ENCODE measurements around the gene OVOL3. TPM values are rescaled to one million over a fixed set of nuclear protein-coding genes. Genes with fewer than 3 reads are reported as not detected.
"Not testable (repeated sequence)": the region's sequence is repeated elsewhere in the genome, so short reads cannot be mapped to it uniquely, and the experiment has no call there.

Gene OVOL3
- total RNA-seq, result not detected

- POLR2A ChIA-PET, result no interaction called here
- Mint-ChIP-seq H3K4me1 (peaks cover 15% of the 10 kb centered on the region), H3K9me3 (no peaks in the 10 kb centered on the region), H3K4me3 (no peak within 1 kb of the TSS), H3K27me3 (no peaks in the 10 kb centered on the region), H3K36me3 (peaks cover 14% of the 10 kb centered on the region), H3K27ac (no peak within 1 kb of the TSS)
- ATAC-seq (ENCODE audit: low read depth) (no peak), DNase-seq (no peak)
Measured at GRCh38 chr19:36110487-36111199, at the start of gene OVOL3. Gene OVOL3 (plus strand): TSS chr19:36111143. CDS start chr19:36111203, 60 bp downstream.

- no peaks in the 10 kb centered on the region for H3K27me3 Mint-ChIP-seq
- no peak overlapping the region for H3K27ac Mint-ChIP-seq
- peaks cover 26% of the 10 kb centered on the region for H3K36me3 Mint-ChIP-seq
- H3K4me1 Mint-ChIP-seq, result peaks cover 13% of the 10 kb centered on the region
- POLR2A ChIA-PET, result interaction anchor here (0.6 kb wide), 1 partner anchor 25 kb away, joined by 5 read pairs; no protein-coding TSS in a partner anchor
- no peaks in the 10 kb centered on the region for H3K9me3 Mint-ChIP-seq
- DNase-seq (no peak), ATAC-seq (ENCODE audit: low read depth) (no peak)
- H3K4me3 Mint-ChIP-seq, result no peak overlapping the region
Measured at GRCh38 chr19:36061367-36061766, 49.6 kb upstream of the OVOL3 start.

- H3K9me3 Mint-ChIP-seq, result no peaks in the 10 kb centered on the region
- H3K36me3 Mint-ChIP-seq, result peaks cover 28% of the 10 kb centered on the region
- no peaks in the 10 kb centered on the region for H3K27me3 Mint-ChIP-seq
- no peak overlapping the region for H3K27ac Mint-ChIP-seq
- POLR2A ChIA-PET, result no interaction called here
- no peak overlapping the region for H3K4me3 Mint-ChIP-seq
- peaks cover 2% of the 10 kb centered on the region for H3K4me1 Mint-ChIP-seq
- DNase-seq, result no peak
- ATAC-seq (ENCODE audit: low read depth), result no peak
Measured at GRCh38 chr19:36064826-36065225, 46.1 kb upstream of the OVOL3 start.

GRCh38 chr19:36067681-36068080 lies 43.3 kb upstream of the OVOL3 start:
- H3K9me3 Mint-ChIP-seq, result no peaks in the 10 kb centered on the region
- peaks cover 1% of the 10 kb centered on the region for H3K4me1 Mint-ChIP-seq
- ATAC-seq (ENCODE audit: low read depth) (no peak), DNase-seq (no peak)
- H3K27me3 Mint-ChIP-seq, result no peaks in the 10 kb centered on the region
- no peak overlapping the region for H3K27ac Mint-ChIP-seq
- POLR2A ChIA-PET, result interaction anchor here (0.6 to 1.1 kb wide), 2 partner anchors 14 to 239 kb away, joined by 4 read pairs; partner anchors contain the start of gene THAP8
- H3K4me3 Mint-ChIP-seq, result no peak overlapping the region
- H3K36me3 Mint-ChIP-seq, result peaks cover 36% of the 10 kb centered on the region

- ATAC-seq (ENCODE audit: low read depth); H3K27ac Mint-ChIP-seq: not testable (repeated sequence)
Measured at GRCh38 chr19:36068810-36069499, 42.0 kb upstream of the OVOL3 start.

GRCh38 chr19:36072081-36072480 lies 38.9 kb upstream of the OVOL3 start:
- no peak overlapping the region for H3K4me3 Mint-ChIP-seq
- H3K27ac Mint-ChIP-seq, result no peak overlapping the region
- no peaks in the 10 kb centered on the region for H3K9me3 Mint-ChIP-seq
- ATAC-seq (ENCODE audit: low read depth), result no peak
- POLR2A ChIA-PET, result no interaction called here
- no peak for DNase-seq
- H3K36me3 Mint-ChIP-seq, result peaks cover 33% of the 10 kb centered on the region
- no peaks in the 10 kb centered on the region for H3K27me3 Mint-ChIP-seq
- peaks cover 1% of the 10 kb centered on the region for H3K4me1 Mint-ChIP-seq

More at GRCh38 chr19:36068810-36069499, 42.0 kb upstream of the OVOL3 start:
- POLR2A ChIA-PET, H3K9me3 Mint-ChIP-seq, H3K4me1 Mint-ChIP-seq, DNase-seq, H3K27me3 Mint-ChIP-seq, H3K4me3 Mint-ChIP-seq: not testable (repeated sequence)
- peaks cover 36% of the 10 kb centered on the region for H3K36me3 Mint-ChIP-seq

GRCh38 chr19:36073121-36073876 lies 37.6 kb upstream of the OVOL3 start:
- ATAC-seq (ENCODE audit: low read depth) (no peak), DNase-seq (no peak)
- Mint-ChIP-seq H3K36me3 (peaks cover 26% of the 10 kb centered on the region), H3K4me3 (no peak overlapping the region), H3K4me1 (peaks cover 1% of the 10 kb centered on the region), H3K27ac (no peak overlapping the region), H3K9me3 (no peaks in the 10 kb centered on the region), H3K27me3 (no peaks in the 10 kb centered on the region)
- POLR2A ChIA-PET, result no interaction called here

- Mint-ChIP-seq H3K4me1 (no peaks in the 10 kb centered on the region), H3K9me3 (no peaks in the 10 kb centered on the region), H3K27me3 (no peaks in the 10 kb centered on the region), H3K4me3 (no peak overlapping the region), H3K36me3 (peaks cover 41% of the 10 kb centered on the region), H3K27ac (no peak overlapping the region)
- DNase-seq (no peak), ATAC-seq (ENCODE audit: low read depth) (no peak)
- POLR2A ChIA-PET, result no interaction called here
Measured at GRCh38 chr19:36079389-36079945, 31.5 kb upstream of the OVOL3 start.

- Mint-ChIP-seq H3K27me3 (no peaks in the 10 kb centered on the region), H3K4me3 (no peak overlapping the region), H3K27ac (no peak overlapping the region), H3K4me1 (no peaks in the 10 kb centered on the region), H3K36me3 (peaks cover 50% of the 10 kb centered on the region), H3K9me3 (no peaks in the 10 kb centered on the region)
- POLR2A ChIA-PET, result no interaction called here
- no peak for DNase-seq
- ATAC-seq (ENCODE audit: low read depth), result no peak
Measured at GRCh38 chr19:36081385-36081784, 29.6 kb upstream of the OVOL3 start.

- H3K9me3 Mint-ChIP-seq, result no peaks in the 10 kb centered on the region
- peaks cover 49% of the 10 kb centered on the region for H3K36me3 Mint-ChIP-seq
- H3K27ac Mint-ChIP-seq, result peak overlapping the region; percentile 38
- H3K27me3 Mint-ChIP-seq, result no peaks in the 10 kb centered on the region
- ATAC-seq (ENCODE audit: low read depth) (no peak), DNase-seq (no peak)
- no peak overlapping the region for H3K4me3 Mint-ChIP-seq
- POLR2A ChIA-PET, result no interaction called here
- no peaks in the 10 kb centered on the region for H3K4me1 Mint-ChIP-seq
Measured at GRCh38 chr19:36081894-36082293, 29.0 kb upstream of the OVOL3 start.

- ATAC-seq (ENCODE audit: low read depth), result no peak
- POLR2A ChIA-PET, result no interaction called here
- DNase-seq, result no peak
- Mint-ChIP-seq H3K27me3 (no peaks in the 10 kb centered on the region), H3K4me3 (no peak overlapping the region), H3K4me1 (no peaks in the 10 kb centered on the region), H3K9me3 (no peaks in the 10 kb centered on the region), H3K27ac (no peak overlapping the region), H3K36me3 (peaks cover 46% of the 10 kb centered on the region)
Measured at GRCh38 chr19:36082916-36083315, 28.0 kb upstream of the OVOL3 start.

- ATAC-seq (ENCODE audit: low read depth) (no peak), DNase-seq (no peak)
- POLR2A ChIA-PET, result no interaction called here
- no peaks in the 10 kb centered on the region for H3K27me3 Mint-ChIP-seq
- no peaks in the 10 kb centered on the region for H3K4me1 Mint-ChIP-seq
- H3K36me3 Mint-ChIP-seq, result peaks cover 49% of the 10 kb centered on the region
- no peak overlapping the region for H3K4me3 Mint-ChIP-seq
- no peaks in the 10 kb centered on the region for H3K9me3 Mint-ChIP-seq
- no peak overlapping the region for H3K27ac Mint-ChIP-seq
Measured at GRCh38 chr19:36084231-36085009, 26.5 kb upstream of the OVOL3 start.

- no peaks in the 10 kb centered on the region for H3K27me3 Mint-ChIP-seq
- H3K4me3 Mint-ChIP-seq, result no peak overlapping the region
- peaks cover 43% of the 10 kb centered on the region for H3K36me3 Mint-ChIP-seq
- H3K9me3 Mint-ChIP-seq, result no peaks in the 10 kb centered on the region
- POLR2A ChIA-PET, result no interaction called here
- H3K27ac Mint-ChIP-seq, result no peak overlapping the region
- ATAC-seq (ENCODE audit: low read depth) (no peak), DNase-seq (no peak)
- no peaks in the 10 kb centered on the region for H3K4me1 Mint-ChIP-seq
Measured at GRCh38 chr19:36086326-36086725, 24.6 kb upstream of the OVOL3 start.
